Measurements from ENCODE around the gene NECAB2. TPM values are rescaled to one million over a fixed set of nuclear protein-coding genes. Genes with fewer than 3 reads are reported as not detected.

Gene NECAB2
- polyA plus RNA-seq, 1 donor (not counting 4 experiments of a cell fraction or from before 2014, with no cell fraction given): not detected

- FAIRE-seq (no peak), DNase-seq (ENCODE audit: low read depth, low spot score) (no peak)
- Histone ChIP-seq H3K27ac (ENCODE audit: control insufficient read depth, insufficient read depth, low read length) (no peak overlapping the region), H3K9me3 (ENCODE audit: control insufficient read depth, low read depth, low read length) (peaks cover 3% of the 10 kb centered on the region), H3K4me2 (ENCODE audit: control insufficient read depth, extremely low read depth, insufficient read depth, low read depth, low read length) (no peak overlapping the region), H3K79me2 (ENCODE audit: control insufficient read depth, insufficient read depth, low read length) (no peaks in the 10 kb centered on the region), H2AFZ (ENCODE audit: control insufficient read depth, low read length) (no peak overlapping the region), H4K20me1 (ENCODE audit: control insufficient read depth, extremely low read depth, insufficient read depth, low read length) (no peaks in the 10 kb centered on the region), H3K9ac (ENCODE audit: control insufficient read depth, extremely low read depth, insufficient read depth, low read length) (no peak overlapping the region), H3K9me1 (ENCODE audit: control insufficient read depth, extremely low read depth, insufficient read depth, low read length) (no peaks in the 10 kb centered on the region), H3K27me3 (ENCODE audit: control insufficient read depth, extremely low read depth, insufficient read depth, low read length) (peaks cover 52% of the 10 kb centered on the region), H3K4me3 (ENCODE audit: control insufficient read depth in 2 of 3, extremely low read depth in 1 of 3, insufficient read depth in 2 of 3, low read depth in 1 of 3, low read length in 3 of 3) (no peak overlapping the region), H3K36me3 (ENCODE audit: control insufficient read depth in 2 of 2, extremely low read depth in 1 of 2, insufficient read depth in 2 of 2, low read length in 2 of 2) (no peaks in the 10 kb centered on the region), H3K4me1 (ENCODE audit: control insufficient read depth, extremely low read depth, insufficient read depth, low read length) (no peaks in the 10 kb centered on the region)
- no peak for TF ChIP-seq CTCF (optimal IDR thresholded peaks at IDR 0.05 in 1 of 3, IDR thresholded peaks at IDR 0.05 in 1 of 3, conservative IDR thresholded peaks at IDR 0.05 in 1 of 3; ENCODE audit: extremely low read depth in 1 of 3, insufficient read depth in 2 of 3, low read length in 3 of 3)
- TF ChIP-seq EZH2 (IDR thresholded peaks at IDR 0.05; ENCODE audit: low read length): no peak
- dilution Hi-C loops (cut with MboI; ENCODE audit: extremely low pct_ligation_motif_present, low sequenced_read_pairs): no loop called here
Observed at GRCh38 chr16:84039696-84040095, 71.7 kb downstream of the NECAB2 start.

- Histone ChIP-seq H3K27me3 (ENCODE audit: control insufficient read depth, extremely low read depth, insufficient read depth, low read length) (peaks cover 52% of the 10 kb centered on the region), H2AFZ (ENCODE audit: control insufficient read depth, low read length) (no peak overlapping the region), H3K9ac (ENCODE audit: control insufficient read depth, extremely low read depth, insufficient read depth, low read length) (no peak overlapping the region), H3K4me2 (ENCODE audit: control insufficient read depth, extremely low read depth, insufficient read depth, low read depth, low read length) (no peak overlapping the region), H3K4me1 (ENCODE audit: control insufficient read depth, extremely low read depth, insufficient read depth, low read length) (no peaks in the 10 kb centered on the region), H3K9me3 (ENCODE audit: control insufficient read depth, low read depth, low read length) (peaks cover 3% of the 10 kb centered on the region), H3K79me2 (ENCODE audit: control insufficient read depth, insufficient read depth, low read length) (no peaks in the 10 kb centered on the region), H3K4me3 (ENCODE audit: control insufficient read depth in 2 of 3, extremely low read depth in 1 of 3, insufficient read depth in 2 of 3, low read depth in 1 of 3, low read length in 3 of 3) (no peak overlapping the region), H3K36me3 (ENCODE audit: control insufficient read depth in 2 of 2, extremely low read depth in 1 of 2, insufficient read depth in 2 of 2, low read length in 2 of 2) (no peaks in the 10 kb centered on the region), H3K27ac (ENCODE audit: control insufficient read depth, insufficient read depth, low read length) (no peak overlapping the region), H4K20me1 (ENCODE audit: control insufficient read depth, extremely low read depth, insufficient read depth, low read length) (no peaks in the 10 kb centered on the region), H3K9me1 (ENCODE audit: control insufficient read depth, extremely low read depth, insufficient read depth, low read length) (no peaks in the 10 kb centered on the region)
- DNase-seq (ENCODE audit: low read depth, low spot score): no peak
- TF ChIP-seq CTCF (optimal IDR thresholded peaks at IDR 0.05 in 1 of 3, IDR thresholded peaks at IDR 0.05 in 1 of 3, conservative IDR thresholded peaks at IDR 0.05 in 1 of 3; ENCODE audit: extremely low read depth in 1 of 3, insufficient read depth in 2 of 3, low read length in 3 of 3): no peak
- no peak for FAIRE-seq
- dilution Hi-C loops (cut with MboI; ENCODE audit: extremely low pct_ligation_motif_present, low sequenced_read_pairs): no loop called here
Observed at GRCh38 chr16:84040226-84040822, 72.3 kb downstream of the NECAB2 start.

All from keratinocyte (primary cell).